ENCODE measurements around the gene ZNF280A.
"Not testable (repeated sequence)": the region's sequence is repeated elsewhere in the genome, so short reads cannot be mapped to it uniquely, and the experiment has no call there.

Gene ZNF280A

GRCh38 chr22:22510833-22511232, 9.2 kb downstream of the ZNF280A start:
- DNase-seq = not testable (repeated sequence)

GRCh38 chr22:22509912-22510311, 10.2 kb downstream of the ZNF280A start:
- not testable (repeated sequence) for DNase-seq

GRCh38 chr22:22508274-22509176, 11.5 kb downstream of the ZNF280A start, which contains the start of gene ZNF280B:
Gene ZNF280B (minus strand): TSS chr22:22508742. CDS start chr22:22489398, 19,344 bp downstream.
- peak; percentile 49 for DNase-seq

GRCh38 chr22:22507743-22508273, 12.3 kb downstream of the ZNF280A start:
- no peak for DNase-seq

GRCh38 chr22:22506736-22507135, 13.3 kb downstream of the ZNF280A start:
- DNase-seq = no peak

- DNase-seq = no peak
Measured at GRCh38 chr22:22498267-22498666, 21.8 kb downstream of the ZNF280A start.

- not testable (repeated sequence) for DNase-seq
Measured at GRCh38 chr22:22491589-22491988, 28.5 kb downstream of the ZNF280A start.

GRCh38 chr22:22488736-22489135, 31.3 kb downstream of the ZNF280A start:
- DNase-seq = no peak

- DNase-seq = no peak
Measured at GRCh38 chr22:22487869-22488597, 32.0 kb downstream of the ZNF280A start.

GRCh38 chr22:22487059-22487458, 33.0 kb downstream of the ZNF280A start:
- no peak for DNase-seq

GRCh38 chr22:22486132-22486899, 33.8 kb downstream of the ZNF280A start:
- DNase-seq = no peak

- DNase-seq = no peak
Measured at GRCh38 chr22:22485524-22485923, 34.5 kb downstream of the ZNF280A start.

- DNase-seq = no peak
Measured at GRCh38 chr22:22484023-22484422, 36.0 kb downstream of the ZNF280A start.

- no peak for DNase-seq
Measured at GRCh38 chr22:22480940-22481339, 39.1 kb downstream of the ZNF280A start.

- DNase-seq = no peak
Measured at GRCh38 chr22:22479999-22480532, 40.0 kb downstream of the ZNF280A start.

GRCh38 chr22:22479116-22479515, 41.0 kb downstream of the ZNF280A start:
- no peak for DNase-seq

- DNase-seq = no peak
Measured at GRCh38 chr22:22478470-22478869, 41.6 kb downstream of the ZNF280A start.

GRCh38 chr22:22474733-22475132, 45.3 kb downstream of the ZNF280A start:
- DNase-seq = no peak

GRCh38 chr22:22471104-22471503, 49.0 kb downstream of the ZNF280A start:
- DNase-seq = not testable (repeated sequence)

GRCh38 chr22:22469527-22469926, 50.5 kb downstream of the ZNF280A start:
- no peak for DNase-seq

GRCh38 chr22:22468794-22469469, 51.1 kb downstream of the ZNF280A start:
- DNase-seq = not testable (repeated sequence)

- no peak for DNase-seq
Measured at GRCh38 chr22:22467112-22467511, 53.0 kb downstream of the ZNF280A start.

Data from NCI-H748 treated with DMSO at 0.1 percent for 48 hours (cell line).